Stimulated activated CD4-positive, alpha-beta T cell treated with anti-CD3 and anti-CD28 coated beads, Interleukin-2, amount 100 ng/mL, for 24 hours (primary cell): Measurements from ENCODE around the gene NRXN2.

Experiments used
- DNase-seq, 2 donors: peaks; one replicate each; pipeline ENCODE4 v3.0.0-alpha.2; 2020

The NRXN2 gene

GRCh38 chr11:64644647-64645275 is 78.2 kb downstream of the NRXN2 start:
- DNase-seq: no peak

GRCh38 chr11:64643920-64644646 is 78.9 kb downstream of the NRXN2 start:
- no peak for DNase-seq

- no peak for DNase-seq
Measured at GRCh38 chr11:64643256-64643881, 79.6 kb downstream of the NRXN2 start.

GRCh38 chr11:64642871-64643255 is 80.1 kb downstream of the NRXN2 start:
- no peak for DNase-seq

GRCh38 chr11:64642418-64642735 is 80.6 kb downstream of the NRXN2 start:
- DNase-seq: no peak

GRCh38 chr11:64641596-64642417 is 81.2 kb downstream of the NRXN2 start:
- no peak for DNase-seq

GRCh38 chr11:64639885-64640284 is 83.1 kb downstream of the NRXN2 start:
- no peak for DNase-seq

GRCh38 chr11:64638829-64639228 is 84.2 kb downstream of the NRXN2 start:
- no peak for DNase-seq

- DNase-seq: no peak
Measured at GRCh38 chr11:64638018-64638665, 84.9 kb downstream of the NRXN2 start.

GRCh38 chr11:64637334-64638017 is 85.5 kb downstream of the NRXN2 start:
- DNase-seq: no peak

- DNase-seq: no peak
Measured at GRCh38 chr11:64633555-64634159, 89.3 kb downstream of the NRXN2 start.

- DNase-seq: no peak
Measured at GRCh38 chr11:64632654-64633053, 90.3 kb downstream of the NRXN2 start.

GRCh38 chr11:64632237-64632636 is 90.8 kb downstream of the NRXN2 start:
- no peak for DNase-seq

- DNase-seq: no peak
Measured at GRCh38 chr11:64631675-64632074, 91.3 kb downstream of the NRXN2 start.

- DNase-seq: no peak
Measured at GRCh38 chr11:64629796-64630562, 93.0 kb downstream of the NRXN2 start.

- DNase-seq: no peak
Measured at GRCh38 chr11:64629103-64629502, 93.9 kb downstream of the NRXN2 start.

- DNase-seq: no peak
Measured at GRCh38 chr11:64628596-64628995, 94.4 kb downstream of the NRXN2 start.

- DNase-seq: no peak
Measured at GRCh38 chr11:64627371-64627770, 95.6 kb downstream of the NRXN2 start.

GRCh38 chr11:64626637-64627036 is 96.4 kb downstream of the NRXN2 start:
- no peak for DNase-seq

GRCh38 chr11:64624883-64625481 is 98.0 kb downstream of the NRXN2 start:
- DNase-seq: no peak

GRCh38 chr11:64622681-64623080 is 100.3 kb downstream of the NRXN2 start:
- DNase-seq: no peak
